Ectodermal cell (in vitro differentiated cells): ENCODE data around the gene MKKS.
"Not testable (repeated sequence)": the region's sequence is repeated elsewhere in the genome, so short reads cannot be mapped to it uniquely, and the experiment has no call there.

Source experiments
- H3K27ac ChIP-seq: 2 replicates; pipeline ENCODE4 v1.7.0; 2013; ENCODE audit warnings: mild to moderate bottlenecking, low read depth, low read length; ENCODE audit not compliant: insufficient read depth, poor library complexity, severe bottlenecking
- H3K27me3 ChIP-seq: 2 replicates; pipeline ENCODE4 v1.7.0; 2013; ENCODE audit warnings: mild to moderate bottlenecking, low read length; ENCODE audit not compliant: insufficient read depth, control insufficient read depth, poor library complexity, severe bottlenecking
- H3K36me3 ChIP-seq: one replicate; pipeline ENCODE4 v1.7.0; 2013; ENCODE audit warnings: low read length; ENCODE audit not compliant: control insufficient read depth, insufficient read depth
- H3K4me1 ChIP-seq: one replicate; pipeline ENCODE4 v1.7.0; 2013; ENCODE audit warnings: low read length; ENCODE audit not compliant: control insufficient read depth, insufficient read depth
- H3K4me3 ChIP-seq: 2 replicates; pipeline ENCODE4 v1.7.0; 2013; ENCODE audit warnings: low read depth, low read length, control low read depth; ENCODE audit not compliant: insufficient read depth
- H3K9me3 ChIP-seq: 2 replicates; pipeline ENCODE4 v1.7.0; 2013; ENCODE audit warnings: mild to moderate bottlenecking, low read length, moderate library complexity; ENCODE audit not compliant: control insufficient read depth
- WGBS, 2 experiments: methylation state at CpG; one replicate each; pipeline ENCODE4 v1.1.7; 2013; ENCODE audit warnings: missing lambda C conversion rate in 2 of 2; 5-methylcytosine and 5-hydroxymethylcytosine counted together

Gene MKKS

GRCh38 chr20:10398834-10399369 lies 35.1 kb downstream of the MKKS start:
- WGBS, 2 experiments, result 66% methylated on average over 3 of the region's 3 CpGs
- H3K27me3 ChIP-seq, result no peaks in the 10 kb centered on the region
- no peaks in the 10 kb centered on the region for H3K9me3 ChIP-seq
- H3K27ac ChIP-seq, result no peak overlapping the region
- H3K4me3 ChIP-seq, result no peak overlapping the region
- no peaks in the 10 kb centered on the region for H3K4me1 ChIP-seq
- H3K36me3 ChIP-seq, result no peaks in the 10 kb centered on the region

GRCh38 chr20:10394752-10395151 lies 39.3 kb downstream of the MKKS start:
- WGBS, 2 experiments, result 95 to 97% methylated on average over 25 to 28 of the region's 32 CpGs

GRCh38 chr20:10390709-10391108 lies 43.3 kb downstream of the MKKS start:
- Histone ChIP-seq H3K27ac (no peak overlapping the region), H3K27me3 (no peaks in the 10 kb centered on the region)
- 92 to 98% methylated on average over 2 of the region's 2 CpGs for WGBS, 2 experiments

More at GRCh38 chr20:10394752-10395151, 39.3 kb downstream of the MKKS start:
- H3K4me3 ChIP-seq, H3K4me1 ChIP-seq, H3K27ac ChIP-seq, H3K27me3 ChIP-seq, H3K36me3 ChIP-seq, H3K9me3 ChIP-seq: not testable (repeated sequence)

GRCh38 chr20:10388597-10388996 lies 45.4 kb downstream of the MKKS start:
- H3K4me1 ChIP-seq, result no peaks in the 10 kb centered on the region
- WGBS, 2 experiments, result 84 to 87% methylated on average over 4 of the region's 4 CpGs
- H3K27ac ChIP-seq, result no peak overlapping the region
- no peaks in the 10 kb centered on the region for H3K36me3 ChIP-seq
- H3K4me3 ChIP-seq, result no peak overlapping the region
- H3K27me3 ChIP-seq, result no peaks in the 10 kb centered on the region
- no peaks in the 10 kb centered on the region for H3K9me3 ChIP-seq

More at GRCh38 chr20:10390709-10391108, 43.3 kb downstream of the MKKS start:
- no peaks in the 10 kb centered on the region for H3K36me3 ChIP-seq
- no peaks in the 10 kb centered on the region for H3K9me3 ChIP-seq
- no peaks in the 10 kb centered on the region for H3K4me1 ChIP-seq
- H3K4me3 ChIP-seq, result no peak overlapping the region

GRCh38 chr20:10387686-10388085 lies 46.3 kb downstream of the MKKS start:
- no peak overlapping the region for H3K27ac ChIP-seq
- H3K36me3 ChIP-seq, result no peaks in the 10 kb centered on the region
- H3K9me3 ChIP-seq, result no peaks in the 10 kb centered on the region
- no peaks in the 10 kb centered on the region for H3K27me3 ChIP-seq
- H3K4me3 ChIP-seq, result no peak overlapping the region
- 94% methylated on average over 4 of the region's 4 CpGs for WGBS, 2 experiments
- H3K4me1 ChIP-seq, result no peaks in the 10 kb centered on the region

GRCh38 chr20:10385850-10386544 lies 48.0 kb downstream of the MKKS start:
- no peaks in the 10 kb centered on the region for H3K9me3 ChIP-seq
- no peaks in the 10 kb centered on the region for H3K36me3 ChIP-seq
- 85 to 94% methylated on average over 4 of the region's 4 CpGs for WGBS, 2 experiments
- H3K27me3 ChIP-seq, result no peaks in the 10 kb centered on the region
- H3K4me1 ChIP-seq, result no peaks in the 10 kb centered on the region
- no peak overlapping the region for H3K27ac ChIP-seq
- no peak overlapping the region for H3K4me3 ChIP-seq

- H3K4me1 ChIP-seq, result no peaks in the 10 kb centered on the region
- WGBS, 2 experiments, result 100% methylated on average over 1 to 2 of the region's 2 CpGs
- H3K27ac ChIP-seq, result no peak overlapping the region
- no peaks in the 10 kb centered on the region for H3K36me3 ChIP-seq
- H3K9me3 ChIP-seq, result no peaks in the 10 kb centered on the region
- H3K27me3 ChIP-seq, result no peaks in the 10 kb centered on the region
- no peak overlapping the region for H3K4me3 ChIP-seq
Measured at GRCh38 chr20:10381477-10381876, 52.5 kb downstream of the MKKS start.

- H3K27ac ChIP-seq, result no peak overlapping the region
- H3K4me3 ChIP-seq, result no peak overlapping the region
- 90% methylated on average over 7 of the region's 7 CpGs for WGBS, 2 experiments
- no peaks in the 10 kb centered on the region for H3K27me3 ChIP-seq
- no peaks in the 10 kb centered on the region for H3K36me3 ChIP-seq
- no peaks in the 10 kb centered on the region for H3K9me3 ChIP-seq
- no peaks in the 10 kb centered on the region for H3K4me1 ChIP-seq
Measured at GRCh38 chr20:10379761-10380160, 54.3 kb downstream of the MKKS start.

- Histone ChIP-seq H3K27me3 (no peaks in the 10 kb centered on the region), H3K4me3 (no peak overlapping the region), H3K27ac (no peak overlapping the region), H3K36me3 (no peaks in the 10 kb centered on the region), H3K4me1 (no peaks in the 10 kb centered on the region), H3K9me3 (no peaks in the 10 kb centered on the region)
- 89% methylated on average over 6 of the region's 6 CpGs for WGBS, 2 experiments
Measured at GRCh38 chr20:10376270-10377075, 57.5 kb downstream of the MKKS start.

- Histone ChIP-seq H3K27ac (no peak overlapping the region), H3K36me3 (no peaks in the 10 kb centered on the region), H3K4me3 (no peak overlapping the region), H3K4me1 (no peaks in the 10 kb centered on the region), H3K27me3 (no peaks in the 10 kb centered on the region), H3K9me3 (no peaks in the 10 kb centered on the region)
- 86 to 91% methylated on average over 2 of the region's 2 CpGs for WGBS, 2 experiments
Measured at GRCh38 chr20:10375191-10375590, 58.8 kb downstream of the MKKS start.
